GM12878 (cell line): ENCODE results near the gene EHD1. TPM values are rescaled to one million over a fixed set of nuclear protein-coding genes. Genes with fewer than 3 reads are reported as not detected.

Source experiments
- ATAC-seq: fragments of 200-7000 bp; cut with Tn5 transposase; 3 replicates; pipeline ENCODE4 v1.9.1; 2020; ENCODE audit warnings: mild to moderate bottlenecking, moderate library complexity
- BruUV-seq: library from RNA; stranded (reverse); fragments of 400-500 nt; replicated peaks from 2 replicates; lab custom pipeline; 2021; lab: Mats Ljungman, UMichigan
- CTCF ChIA-PET: fragments of 300-600 bp; sonication (Branson Sonifier 250); formaldehyde crosslinking; extraction: SDS; loops from one replicate; lab custom pipeline; 2021; ENCODE audit warnings: inconsistent platforms; lab: Yijun Ruan, JAX
- POLR2A ChIA-PET: fragments of 350-600 bp; formaldehyde crosslinking; extraction: SDS; loops from one replicate; lab custom pipeline; 2021; ENCODE audit warnings: inconsistent platforms; lab: Charles Lee
- RAD21 ChIA-PET: fragments of 300-600 bp; sonication (Branson Sonifier 250); formaldehyde crosslinking; loops from one replicate; lab custom pipeline; 2023; ENCODE audit warnings: antibody characterized with exemption; ENCODE audit not compliant: unreplicated experiment; lab: Charles Lee
- SMC1A ChIA-PET: fragments of 300-600 bp; sonication (Branson Sonifier 250); formaldehyde crosslinking; loops from one replicate; lab custom pipeline; 2023; ENCODE audit not compliant: unreplicated experiment, uncharacterized antibody; lab: Charles Lee
- DNase-seq: peaks from one replicate; pipeline ENCODE4 v3.0.0-alpha.2; 2011; ENCODE audit warnings: low read depth, low spot score
- FAIRE-seq: peaks from 3 replicates; lab custom pipeline; 2011; peaks lifted over from hg19 to GRCh38; lab: Jason Lieb, UNC
- H2AFZ ChIP-seq: 2 replicates; pipeline ENCODE4 v1.6.0; 2011; ENCODE audit warnings: low read depth, low read length, control low read depth; ENCODE audit not compliant: control insufficient read depth
- H3K27ac ChIP-seq: 2 replicates; pipeline ENCODE4 v1.5.1; 2011; ENCODE audit warnings: control low read depth; ENCODE audit not compliant: control insufficient read depth, insufficient read depth
- H3K27me3 ChIP-seq, 2 experiments: replicated peaks in 1 of 2; 2 replicates each; pipeline versions ENCODE4 v1.6.0 to v1.6.1; 2011; ENCODE audit warnings: low read length in 1 of 2; ENCODE audit not compliant: control insufficient read depth in 2 of 2, insufficient read depth in 2 of 2
- H3K36me3 ChIP-seq, 2 experiments: 2 replicates each; pipeline ENCODE4 v1.5.1; 2011; ENCODE audit warnings: low read length in 1 of 2; ENCODE audit not compliant: control insufficient read depth in 2 of 2, insufficient read depth in 2 of 2
- H3K4me1 ChIP-seq: 2 replicates; pipeline ENCODE4 v1.6.1; 2011; ENCODE audit warnings: mild to moderate bottlenecking, low read length, moderate library complexity, mixed read lengths; ENCODE audit not compliant: control insufficient read depth, insufficient read depth
- H3K4me2 ChIP-seq: 2 replicates; pipeline ENCODE4 v1.6.0; 2011; ENCODE audit warnings: control low read depth; ENCODE audit not compliant: control insufficient read depth, insufficient read depth
- H3K4me3 ChIP-seq: fragments of 200-600 bp; sonication (generic); 2 replicates; pipeline ENCODE4 v1.5.1; 2016
- H3K79me2 ChIP-seq: 2 replicates; pipeline ENCODE4 v1.6.0; 2011; ENCODE audit warnings: low read length; ENCODE audit not compliant: control insufficient read depth, insufficient read depth
- H3K9ac ChIP-seq: 2 replicates; pipeline ENCODE4 v1.8.0; 2011; ENCODE audit warnings: low read length, control low read depth, mixed read lengths; ENCODE audit not compliant: control insufficient read depth, insufficient read depth
- H3K9me3 ChIP-seq: replicated peaks from 3 replicates; pipeline ENCODE4 v1.5.1; 2011; ENCODE audit warnings: mild to moderate bottlenecking, low read length; ENCODE audit not compliant: control insufficient read depth, insufficient read depth
- H4K20me1 ChIP-seq: 2 replicates; pipeline ENCODE4 v1.6.0; 2011; ENCODE audit not compliant: control insufficient read depth, insufficient read depth
- ATF2 ChIP-seq: IDR thresholded peaks from 2 replicates; pipeline ENCODE4 v1.6.1; 2012; ENCODE audit warnings: low read length, inconsistent platforms
- ATF3 ChIP-seq: IDR thresholded peaks from 2 replicates; pipeline ENCODE4 v1.6.1; 2011; ENCODE audit warnings: low read depth, mild to moderate bottlenecking, low read length, moderate library complexity, borderline replicate concordance; ENCODE audit errors: extremely low read depth
- CBX3 ChIP-seq: fragments of 200-600 bp; sonication (generic); IDR thresholded peaks from 2 replicates; pipeline ENCODE4 v1.6.1; 2016; ENCODE audit warnings: low read depth, borderline replicate concordance
- CREM ChIP-seq: IDR thresholded peaks from 2 replicates; pipeline ENCODE4 v1.6.1; 2014; ENCODE audit warnings: antibody characterized with exemption, low read depth
- KLF5 ChIP-seq: fragments of 450-650 bp; IDR thresholded peaks from 2 replicates; pipeline ENCODE4 v1.6.1; 2014; ENCODE audit warnings: mild to moderate bottlenecking; ENCODE audit not compliant: partially characterized antibody
- MEF2B ChIP-seq: fragments of 450-650 bp; IDR thresholded peaks from 2 replicates; pipeline ENCODE4 v1.6.1; 2018; ENCODE audit warnings: mild to moderate bottlenecking, moderate library complexity; ENCODE audit not compliant: partially characterized antibody, poor library complexity, severe bottlenecking
- NR2C2 ChIP-seq: IDR thresholded peaks from 2 replicates; pipeline ENCODE4 v1.6.1; 2011; ENCODE audit warnings: borderline replicate concordance, low read depth; ENCODE audit not compliant: control insufficient read depth, insufficient read length
- RUNX3 ChIP-seq: IDR thresholded peaks from 2 replicates; pipeline ENCODE4 v1.6.1; 2012; ENCODE audit warnings: low read length, inconsistent platforms
- SMAD1 ChIP-seq: fragments of 450-650 bp; IDR thresholded peaks from 2 replicates; pipeline ENCODE4 v1.6.1; 2018; ENCODE audit warnings: mild to moderate bottlenecking, low read depth; ENCODE audit not compliant: partially characterized antibody
- SP1 ChIP-seq: IDR thresholded peaks from one replicate; pipeline ENCODE4 v1.6.1; 2011; ENCODE audit warnings: low read depth, low read length
- YBX1 ChIP-seq: fragments of 450-650 bp; IDR thresholded peaks from 2 replicates; pipeline ENCODE4 v1.6.1; 2016; ENCODE audit warnings: antibody characterized with exemption
- ZNF24 ChIP-seq: fragments of 450-650 bp; IDR thresholded peaks from 2 replicates; pipeline ENCODE4 v1.6.1; 2017; ENCODE audit warnings: antibody characterized with exemption, mild to moderate bottlenecking
- WGBS: methylation state at CpG from one replicate; pipeline ENCODE4 v1.1.6; 2016; ENCODE audit warnings: low lambda C conversion rate; ENCODE audit not compliant: insufficient replicate concordance, insufficient coverage; ENCODE audit errors: missing lambda C conversion rate; 5-methylcytosine and 5-hydroxymethylcytosine counted together
- in situ Hi-C: fragments of 300-500 bp; cut with MboI; formaldehyde crosslinking; loops from 9 replicates; pipeline ENCODE4 v1.14.3; 2018; ENCODE audit warnings: mixed read lengths
- intact Hi-C: fragments of 100-400 bp; cut with micrococcal nuclease; formaldehyde crosslinking; loops from one replicate; pipeline ENCODE4 v1.14.2; 2022; ENCODE audit not compliant: unreplicated experiment
- polyA plus RNA-seq, 11 experiments: library from polyadenylated mRNA; depleted of rRNA in 4 of 11; unstranded in 6 of 11; stranded (reverse) in 5 of 11; fragments of >200 nt; fragmentation: Nextera tagmentation in 4 of 11; fragmentation: Illumina TruSeq in 1 of 11; extraction: Ambion mirVana in 4 of 11; extraction: Trizol in 1 of 11; gene quantifications; 1 replicate in 1 of 11; 2 replicates in 10 of 11; pipeline versions ENCODE4 v1.2.1 to v1.2.3, GENCODE V29; 2011 to 2016; ENCODE audit warnings: inconsistent platforms in 2 of 11, missing spikeins in 2 of 11, low read depth in 1 of 11
- total RNA-seq, 4 experiments: library from RNA; depleted of rRNA in 3 of 4; stranded (reverse); fragments of >200 nt in 3 of 4; fragmentation: Illumina TruSeq in 1 of 4; extraction: Trizol in 1 of 4; gene quantifications; 2 replicates each; pipeline versions ENCODE4 v1.2.1 to v1.2.3, GENCODE V29; 2013 to 2021
- TF ChIP-seq, protein P1 (sequence below): fragments of 450-650 bp; formaldehyde crosslinking; IDR thresholded peaks from 2 replicates; pipeline ENCODE4 v1.5.0; 2022; ENCODE audit warnings: mild to moderate bottlenecking, missing genetic modification characterization
- TF ChIP-seq, protein P2 (sequence below): fragments of 150-350 bp; IDR thresholded peaks from 2 replicates; pipeline ENCODE4 v1.6.1; 2014; ENCODE audit warnings: mild to moderate bottlenecking, low read depth, low read length
- TF ChIP-seq, protein P3 (sequence below): IDR thresholded peaks from 2 replicates; pipeline ENCODE4 v1.6.1; 2011; ENCODE audit warnings: borderline replicate concordance, low read depth, mild to moderate bottlenecking, moderate library complexity, mixed read lengths, low read length; ENCODE audit not compliant: insufficient read depth; ENCODE audit errors: extremely low read length

The EHD1 gene
- total and polyA plus RNA-seq, 10 of the 15 experiments (the other 5 are each of a cell fraction or from before 2014, with no cell fraction given): 1.0 to 165 (median 66.5) TPM

- TF ChIP-seq, protein P1, sequence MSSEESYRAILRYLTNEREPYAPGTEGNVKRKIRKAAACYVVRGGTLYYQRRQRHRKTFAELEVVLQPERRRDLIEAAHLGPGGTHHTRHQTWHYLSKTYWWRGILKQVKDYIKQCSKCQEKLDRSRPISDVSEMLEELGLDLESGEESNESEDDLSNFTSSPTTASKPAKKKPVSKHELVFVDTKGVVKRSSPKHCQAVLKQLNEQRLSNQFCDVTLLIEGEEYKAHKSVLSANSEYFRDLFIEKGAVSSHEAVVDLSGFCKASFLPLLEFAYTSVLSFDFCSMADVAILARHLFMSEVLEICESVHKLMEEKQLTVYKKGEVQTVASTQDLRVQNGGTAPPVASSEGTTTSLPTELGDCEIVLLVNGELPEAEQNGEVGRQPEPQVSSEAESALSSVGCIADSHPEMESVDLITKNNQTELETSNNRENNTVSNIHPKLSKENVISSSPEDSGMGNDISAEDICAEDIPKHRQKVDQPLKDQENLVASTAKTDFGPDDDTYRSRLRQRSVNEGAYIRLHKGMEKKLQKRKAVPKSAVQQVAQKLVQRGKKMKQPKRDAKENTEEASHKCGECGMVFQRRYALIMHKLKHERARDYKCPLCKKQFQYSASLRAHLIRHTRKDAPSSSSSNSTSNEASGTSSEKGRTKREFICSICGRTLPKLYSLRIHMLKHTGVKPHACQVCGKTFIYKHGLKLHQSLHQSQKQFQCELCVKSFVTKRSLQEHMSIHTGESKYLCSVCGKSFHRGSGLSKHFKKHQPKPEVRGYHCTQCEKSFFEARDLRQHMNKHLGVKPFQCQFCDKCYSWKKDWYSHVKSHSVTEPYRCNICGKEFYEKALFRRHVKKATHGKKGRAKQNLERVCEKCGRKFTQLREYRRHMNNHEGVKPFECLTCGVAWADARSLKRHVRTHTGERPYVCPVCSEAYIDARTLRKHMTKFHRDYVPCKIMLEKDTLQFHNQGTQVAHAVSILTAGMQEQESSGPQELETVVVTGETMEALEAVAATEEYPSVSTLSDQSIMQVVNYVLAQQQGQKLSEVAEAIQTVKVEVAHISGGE (CRISPR knock-in tag): no peak
- TF ChIP-seq CREM: no peak
- no peak for TF ChIP-seq ATF2
Measured at GRCh38 chr11:64823568-64824119, 54.8 kb downstream of the EHD1 start (continued).

- Histone ChIP-seq H3K36me3 (no peaks in the 10 kb centered on the region), H3K4me3 (no peak overlapping the region), H3K27ac (no peak overlapping the region), H3K4me2 (no peak overlapping the region), H3K79me2 (no peaks in the 10 kb centered on the region), H4K20me1 (no peaks in the 10 kb centered on the region), H3K9me3 (no peaks in the 10 kb centered on the region), H2AFZ (no peak overlapping the region), H3K27me3 (no peaks in the 10 kb centered on the region), H3K9ac (no peak overlapping the region), H3K4me1 (peaks cover 18% of the 10 kb centered on the region)
- ATAC-seq: no peak
- intact Hi-C loops (no loop called here), in situ Hi-C loops (no loop called here)
- RAD21 ChIA-PET: no interaction called here
- POLR2A ChIA-PET: interaction anchor here (0.7 to 1.1 kb wide), 2 partner anchors 32 to 42 kb away, joined by 3 to 4 read pairs; no protein-coding TSS in a partner anchor
- CTCF ChIA-PET: interaction anchor here (1.0 kb wide), 1 partner anchor 36 kb away, joined by 5 read pairs; no protein-coding TSS in a partner anchor
- BruUV-seq: no TSS peak
- no peak for FAIRE-seq
- WGBS: 78% methylated on average over 3 of the region's 3 CpGs
- SMC1A ChIA-PET: no interaction called here
- DNase-seq: no peak
- TF ChIP-seq ZNF24: no peak
- no peak for TF ChIP-seq KLF5
- TF ChIP-seq MEF2B: no peak
- TF ChIP-seq, protein P2, sequence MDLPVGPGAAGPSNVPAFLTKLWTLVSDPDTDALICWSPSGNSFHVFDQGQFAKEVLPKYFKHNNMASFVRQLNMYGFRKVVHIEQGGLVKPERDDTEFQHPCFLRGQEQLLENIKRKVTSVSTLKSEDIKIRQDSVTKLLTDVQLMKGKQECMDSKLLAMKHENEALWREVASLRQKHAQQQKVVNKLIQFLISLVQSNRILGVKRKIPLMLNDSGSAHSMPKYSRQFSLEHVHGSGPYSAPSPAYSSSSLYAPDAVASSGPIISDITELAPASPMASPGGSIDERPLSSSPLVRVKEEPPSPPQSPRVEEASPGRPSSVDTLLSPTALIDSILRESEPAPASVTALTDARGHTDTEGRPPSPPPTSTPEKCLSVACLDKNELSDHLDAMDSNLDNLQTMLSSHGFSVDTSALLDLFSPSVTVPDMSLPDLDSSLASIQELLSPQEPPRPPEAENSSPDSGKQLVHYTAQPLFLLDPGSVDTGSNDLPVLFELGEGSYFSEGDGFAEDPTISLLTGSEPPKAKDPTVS: no peak
- TF ChIP-seq CBX3: no peak
- no peak for TF ChIP-seq RUNX3
- TF ChIP-seq SMAD1: no peak
- TF ChIP-seq YBX1: no peak
- TF ChIP-seq SP1: no peak
- TF ChIP-seq ATF3: no peak
- no peak for TF ChIP-seq NR2C2
- TF ChIP-seq, protein P3, sequence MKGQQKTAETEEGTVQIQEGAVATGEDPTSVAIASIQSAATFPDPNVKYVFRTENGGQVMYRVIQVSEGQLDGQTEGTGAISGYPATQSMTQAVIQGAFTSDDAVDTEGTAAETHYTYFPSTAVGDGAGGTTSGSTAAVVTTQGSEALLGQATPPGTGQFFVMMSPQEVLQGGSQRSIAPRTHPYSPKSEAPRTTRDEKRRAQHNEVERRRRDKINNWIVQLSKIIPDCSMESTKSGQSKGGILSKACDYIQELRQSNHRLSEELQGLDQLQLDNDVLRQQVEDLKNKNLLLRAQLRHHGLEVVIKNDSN: no peak
Measured at GRCh38 chr11:64817476-64817875, 60.9 kb downstream of the EHD1 start.
